IMR-90 (cell line): Measurements from ENCODE around the gene ADAM20.

Experiments used
- CEBPB ChIP-seq: IDR thresholded peaks from 2 replicates; pipeline ENCODE4 v1.6.1; 2012; ENCODE audit warnings: low read depth, low read length, improper control_type of control experiment
- CHD1 ChIP-seq: IDR thresholded peaks from 2 replicates; pipeline ENCODE4 v1.6.1; 2012; ENCODE audit warnings: low read depth, low read length, improper control_type of control experiment
- FOS ChIP-seq: fragments of 150-350 bp; IDR thresholded peaks from 2 replicates; pipeline ENCODE4 v1.6.1; 2016; ENCODE audit warnings: low read depth, low read length
- MAFK ChIP-seq: IDR thresholded peaks from 2 replicates; pipeline ENCODE4 v1.6.1; 2012; ENCODE audit warnings: low read depth, low read length, improper control_type of control experiment
- MAZ ChIP-seq: IDR thresholded peaks from 2 replicates; pipeline ENCODE4 v1.6.1; 2012; ENCODE audit warnings: low read depth, mild to moderate bottlenecking, low read length, improper control_type of control experiment, moderate library complexity, borderline replicate concordance
- MXI1 ChIP-seq: IDR thresholded peaks from 2 replicates; pipeline ENCODE4 v1.6.1; 2012; ENCODE audit warnings: low read depth, mild to moderate bottlenecking, low read length, moderate library complexity, borderline replicate concordance
- NFE2L2 ChIP-seq: fragments of 150-350 bp; IDR thresholded peaks from 2 replicates; pipeline ENCODE4 v1.6.1; 2016; ENCODE audit warnings: low read depth, mild to moderate bottlenecking, low read length
- POLR2A ChIP-seq: IDR thresholded peaks from 2 replicates; pipeline ENCODE4 v1.6.1; 2012; ENCODE audit warnings: mild to moderate bottlenecking, low read depth, low read length
- RAD21 ChIP-seq: IDR thresholded peaks from 2 replicates; pipeline ENCODE4 v1.6.1; 2012; ENCODE audit warnings: low read length, improper control_type of control experiment
- RCOR1 ChIP-seq: IDR thresholded peaks from 2 replicates; pipeline ENCODE4 v1.6.1; 2012; ENCODE audit warnings: mild to moderate bottlenecking, low read length, improper control_type of control experiment; ENCODE audit not compliant: insufficient replicate concordance
- RFX5 ChIP-seq: IDR thresholded peaks from 2 replicates; pipeline ENCODE4 v1.8.0; 2012; ENCODE audit warnings: low read depth, mild to moderate bottlenecking, low read length, moderate library complexity
- SMC3 ChIP-seq: fragments of 150-350 bp; IDR thresholded peaks from 2 replicates; pipeline ENCODE4 v1.6.1; 2016; ENCODE audit warnings: low read depth, mild to moderate bottlenecking, antibody characterized with exemption, low read length, moderate library complexity
- USF2 ChIP-seq: fragments of 150-350 bp; IDR thresholded peaks from 2 replicates; pipeline ENCODE4 v1.6.1; 2017; ENCODE audit warnings: mild to moderate bottlenecking, antibody characterized with exemption, low read length, low read depth
- TF ChIP-seq, protein P1 (sequence below): conservative IDR thresholded peaks from 2 replicates; pipeline ENCODE4 v1.5.1; 2012; ENCODE audit warnings: mild to moderate bottlenecking, low read depth, low read length, improper control_type of control experiment

DNA sequence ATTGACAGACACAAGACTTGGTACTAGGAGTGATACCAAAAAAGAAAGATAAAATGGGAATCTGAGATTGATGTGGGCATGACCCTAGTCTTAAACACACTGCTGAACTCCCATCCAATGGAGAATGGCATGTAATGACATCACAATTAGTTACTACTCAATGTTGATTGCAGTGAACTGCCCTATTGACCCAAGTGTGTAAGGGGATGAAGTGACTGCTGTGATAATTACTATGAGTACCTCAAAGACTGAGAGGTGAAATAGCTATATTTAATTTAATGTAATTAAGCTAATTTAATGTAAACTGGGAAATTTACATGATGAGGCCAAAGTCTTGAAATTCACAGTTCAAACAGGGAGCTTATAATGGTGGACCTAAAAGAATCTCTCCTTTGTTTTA, at the start of gene ADAM20:
- TF ChIP-seq RCOR1, result no peak
- TF ChIP-seq, protein P1, sequence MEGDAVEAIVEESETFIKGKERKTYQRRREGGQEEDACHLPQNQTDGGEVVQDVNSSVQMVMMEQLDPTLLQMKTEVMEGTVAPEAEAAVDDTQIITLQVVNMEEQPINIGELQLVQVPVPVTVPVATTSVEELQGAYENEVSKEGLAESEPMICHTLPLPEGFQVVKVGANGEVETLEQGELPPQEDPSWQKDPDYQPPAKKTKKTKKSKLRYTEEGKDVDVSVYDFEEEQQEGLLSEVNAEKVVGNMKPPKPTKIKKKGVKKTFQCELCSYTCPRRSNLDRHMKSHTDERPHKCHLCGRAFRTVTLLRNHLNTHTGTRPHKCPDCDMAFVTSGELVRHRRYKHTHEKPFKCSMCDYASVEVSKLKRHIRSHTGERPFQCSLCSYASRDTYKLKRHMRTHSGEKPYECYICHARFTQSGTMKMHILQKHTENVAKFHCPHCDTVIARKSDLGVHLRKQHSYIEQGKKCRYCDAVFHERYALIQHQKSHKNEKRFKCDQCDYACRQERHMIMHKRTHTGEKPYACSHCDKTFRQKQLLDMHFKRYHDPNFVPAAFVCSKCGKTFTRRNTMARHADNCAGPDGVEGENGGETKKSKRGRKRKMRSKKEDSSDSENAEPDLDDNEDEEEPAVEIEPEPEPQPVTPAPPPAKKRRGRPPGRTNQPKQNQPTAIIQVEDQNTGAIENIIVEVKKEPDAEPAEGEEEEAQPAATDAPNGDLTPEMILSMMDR, result no peak
- no peak for TF ChIP-seq POLR2A
- no peak for TF ChIP-seq FOS
- TF ChIP-seq MXI1, result no peak
- TF ChIP-seq USF2, result no peak
- no peak for TF ChIP-seq MAFK
- TF ChIP-seq CHD1, result no peak
- no peak for TF ChIP-seq MAZ
- no peak for TF ChIP-seq CEBPB
- TF ChIP-seq RFX5, result no peak
- no peak for TF ChIP-seq SMC3
- no peak for TF ChIP-seq NFE2L2
- TF ChIP-seq RAD21, result no peak
